HepG2 (cell line): Measurements from ENCODE around the gene EIF4A3. TPM values are rescaled to one million over a fixed set of nuclear protein-coding genes. Genes with fewer than 3 reads are reported as not detected.

Experiments
- ATAC-seq: fragments of 200-7000 bp; cut with Tn5 transposase; 3 replicates; pipeline ENCODE4 v1.9.1; 2020; ENCODE audit warnings: mild to moderate bottlenecking, moderate library complexity
- BruUV-seq: library from RNA; stranded (reverse); fragments of 400-500 nt; replicated peaks from 2 replicates; lab custom pipeline; 2021; lab: Mats Ljungman, UMichigan
- CTCF ChIA-PET: fragments of 300-600 bp; formaldehyde crosslinking; extraction: SDS; loops from one replicate; lab custom pipeline; 2021; ENCODE audit warnings: low total read pairs, inconsistent platforms, low intra/inter-chr PET ratio; lab: Yijun Ruan, JAX
- POLR2A ChIA-PET: fragments of 350-600 bp; sonication (Branson Sonifier 250); formaldehyde crosslinking; loops from one replicate; lab custom pipeline; 2020; ENCODE audit warnings: antibody characterized with exemption, inconsistent platforms; lab: Yijun Ruan, JAX
- DNase-seq: peaks from one replicate; pipeline ENCODE4 v3.0.0-alpha.2; 2015; ENCODE audit warnings: low spot score
- FAIRE-seq: peaks from 3 replicates; lab custom pipeline; 2011; peaks lifted over from hg19 to GRCh38; lab: Jason Lieb, UNC
- H2AFZ ChIP-seq: one replicate; pipeline ENCODE4 v1.6.1; 2011; ENCODE audit warnings: low read length, inconsistent platforms
- H3K27ac ChIP-seq: fragments of 300-600 bp; 3 replicates; pipeline ENCODE4 v1.8.0; 2011; ENCODE audit warnings: mixed run types, mild to moderate bottlenecking, mixed read lengths, low read length, inconsistent platforms; ENCODE audit not compliant: insufficient read depth; ENCODE audit errors: extremely low read length
- H3K27me3 ChIP-seq, 2 experiments: fragments of 200-600 bp in 1 of 2; 2 replicates in 1 of 2; 3 replicates in 1 of 2; pipeline versions ENCODE4 v1.6.0 to v1.8.0; 2011; ENCODE audit warnings: low read length in 2 of 2, mild to moderate bottlenecking in 2 of 2, moderate library complexity in 2 of 2, inconsistent platforms in 1 of 2; ENCODE audit not compliant: insufficient read depth in 2 of 2, control insufficient read depth in 1 of 2
- H3K36me3 ChIP-seq, 2 experiments: fragments of 200-600 bp in 1 of 2; replicated peaks in 1 of 2; 2 replicates in 1 of 2; 3 replicates in 1 of 2; pipeline versions ENCODE4 v1.5.1 to v1.8.0; 2011; ENCODE audit warnings: low read length in 2 of 2, inconsistent platforms in 1 of 2; ENCODE audit not compliant: insufficient read depth in 2 of 2, control insufficient read depth in 1 of 2
- H3K4me1 ChIP-seq: 2 replicates; pipeline ENCODE4 v1.5.1; 2012; ENCODE audit warnings: low read length, inconsistent platforms; ENCODE audit not compliant: insufficient read depth
- H3K4me2 ChIP-seq: 2 replicates; pipeline ENCODE4 v1.6.0; 2011; ENCODE audit warnings: low read depth, low read length, inconsistent platforms
- H3K4me3 ChIP-seq, 3 experiments: fragments of 200-600 bp in 1 of 3; sonication (generic), shearing (Covaris generic) in 1 of 3; replicated peaks in 1 of 3; 2 replicates each; pipeline ENCODE4 v1.5.1; 2011 to 2016; ENCODE audit warnings: low read length in 3 of 3, inconsistent platforms in 2 of 3, low read depth in 2 of 3, mild to moderate bottlenecking in 2 of 3, control low read depth in 1 of 3, mixed read lengths in 1 of 3; ENCODE audit not compliant: insufficient read depth in 1 of 3
- H3K79me2 ChIP-seq: one replicate; pipeline ENCODE4 v1.6.1; 2011; ENCODE audit warnings: low read length, inconsistent platforms; ENCODE audit not compliant: insufficient read depth
- H3K9ac ChIP-seq: 2 replicates; pipeline ENCODE4 v1.6.0; 2011; ENCODE audit warnings: mild to moderate bottlenecking, low read depth, low read length, inconsistent platforms; ENCODE audit not compliant: insufficient read depth
- H3K9me3 ChIP-seq: 2 replicates; pipeline ENCODE4 v1.5.1; 2012; ENCODE audit warnings: mild to moderate bottlenecking, low read length
- H4K20me1 ChIP-seq: 2 replicates; pipeline ENCODE4 v1.6.0; 2011; ENCODE audit warnings: inconsistent platforms, mild to moderate bottlenecking, low read length, moderate library complexity; ENCODE audit not compliant: insufficient read depth
- AFF4 ChIP-seq: sonication (generic); formaldehyde crosslinking; IDR thresholded peaks from 2 replicates; pipeline ENCODE4 v1.4.0; 2020; ENCODE audit warnings: missing genetic modification reagents
- GATA4 ChIP-seq: sonication (generic); IDR thresholded peaks from 2 replicates; pipeline ENCODE4 v1.6.1; 2016; ENCODE audit warnings: antibody characterized with exemption, low read depth, borderline replicate concordance
- LRRFIP1 ChIP-seq: sonication (generic); formaldehyde crosslinking; conservative IDR thresholded peaks from 2 replicates; pipeline ENCODE4 v1.4.0; 2020; ENCODE audit warnings: missing genetic modification reagents
- NCOR1 ChIP-seq: fragments of 200-600 bp; sonication (generic); IDR thresholded peaks from 2 replicates; pipeline ENCODE4 v1.7.0; 2017; ENCODE audit warnings: antibody characterized with exemption, low read length, borderline replicate concordance
- SALL1 ChIP-seq: sonication (generic); formaldehyde crosslinking; IDR thresholded peaks from 2 replicates; pipeline ENCODE4 v1.8.0; 2022; ENCODE audit warnings: mild to moderate bottlenecking, missing genetic modification reagents
- TRAFD1 ChIP-seq: sonication (generic); formaldehyde crosslinking; IDR thresholded peaks from 2 replicates; pipeline ENCODE4 v1.5.1; 2020; ENCODE audit warnings: missing genetic modification reagents, mild to moderate bottlenecking, borderline replicate concordance
- ZNF24 ChIP-seq: fragments of 450-650 bp; IDR thresholded peaks from 2 replicates; pipeline ENCODE4 v1.6.1; 2017; ENCODE audit warnings: antibody characterized with exemption, mild to moderate bottlenecking
- ZNF343 ChIP-seq: sonication (generic); formaldehyde crosslinking; IDR thresholded peaks from 2 replicates; pipeline ENCODE4 v1.4.0; 2020; ENCODE audit warnings: mild to moderate bottlenecking, missing genetic modification reagents
- ZNF354B ChIP-seq: sonication (generic); formaldehyde crosslinking; IDR thresholded peaks from 2 replicates; pipeline ENCODE4 v1.8.0; 2022; ENCODE audit warnings: mild to moderate bottlenecking, missing genetic modification reagents
- ZNF782 ChIP-seq: sonication (generic); formaldehyde crosslinking; IDR thresholded peaks from 2 replicates; pipeline ENCODE4 v1.4.0; 2020; ENCODE audit warnings: missing genetic modification reagents, mild to moderate bottlenecking, borderline replicate concordance
- ZNF788 ChIP-seq: sonication (generic); formaldehyde crosslinking; IDR thresholded peaks from 2 replicates; pipeline ENCODE4 v1.5.0; 2020; ENCODE audit warnings: mild to moderate bottlenecking, missing genetic modification reagents, borderline replicate concordance
- WGBS: methylation state at CpG from one replicate; pipeline ENCODE4 v1.1.6; 2017; ENCODE audit warnings: low lambda C conversion rate; 5-methylcytosine and 5-hydroxymethylcytosine counted together
- in situ Hi-C: cut with HindIII; loops from 2 replicates; pipeline ENCODE4 v1.10.0; 2017; ENCODE audit warnings: low pct_unique_long_range_greater_than_20kb; ENCODE audit not compliant: extremely low pct_ligation_motif_present
- intact Hi-C: fragments of 100-400 bp; cut with micrococcal nuclease; formaldehyde crosslinking; loops from one replicate; pipeline ENCODE4 v1.10.0; 2022; ENCODE audit not compliant: unreplicated experiment
- polyA plus RNA-seq, 8 experiments: library from polyadenylated mRNA; depleted of rRNA in 3 of 8; stranded (reverse) in 7 of 8; unstranded in 1 of 8; fragments of >200 nt; fragmentation: Illumina TruSeq in 4 of 8; extraction: Trizol in 4 of 8; gene quantifications; 2 replicates each; pipeline versions ENCODE4 v1.2.1 to v1.2.3, GENCODE V29; 2011 to 2016; ENCODE audit warnings: low read depth in 4 of 8, missing spikeins in 1 of 8, mixed read lengths in 1 of 8; ENCODE audit not compliant: insufficient read depth in 1 of 8
- total RNA-seq, 5 experiments: library from RNA; depleted of rRNA; stranded (reverse); fragments of >200 nt; fragmentation: Illumina TruSeq; extraction: Trizol; gene quantifications; 2 replicates each; pipeline ENCODE4 v1.2.3, GENCODE V29; 2016; ENCODE audit warnings: low read depth in 1 of 5
- TF ChIP-seq, protein P1 (sequence below): sonication (generic); formaldehyde crosslinking; IDR thresholded peaks from 2 replicates; pipeline ENCODE4 v1.8.0; 2022; ENCODE audit warnings: mild to moderate bottlenecking, missing genetic modification reagents; ENCODE audit not compliant: insufficient replicate concordance

Gene EIF4A3
- total and polyA plus RNA-seq, 2 of the 13 experiments (the other 11 are each of a cell fraction or from before 2014, with no cell fraction given): 145 to 187 TPM

GRCh38 chr17:80097127-80097621 is 49.8 kb downstream of the EIF4A3 start:
- no peaks in the 10 kb centered on the region for H3K9me3 ChIP-seq
- in situ Hi-C loops (no loop called here), intact Hi-C loops (no loop called here)
- no TSS peak for BruUV-seq
- H3K4me1 ChIP-seq: peaks cover 47% of the 10 kb centered on the region
- peaks cover 7% of the 10 kb centered on the region for H3K79me2 ChIP-seq
- ChIA-PET CTCF (no interaction called here), POLR2A (no interaction called here)
- H4K20me1 ChIP-seq: no peaks in the 10 kb centered on the region
- DNase-seq: no peak
- FAIRE-seq: no peak
- no peak overlapping the region for H2AFZ ChIP-seq
- H3K9ac ChIP-seq: no peak overlapping the region
- H3K4me3 ChIP-seq: peak overlapping the region in 1 of 3 experiments; percentile 42; a peak in 1 of 6 replicates
- no peaks in the 10 kb centered on the region for H3K36me3 ChIP-seq
- H3K27ac ChIP-seq: no peak overlapping the region
- peak overlapping the region; percentile 54 for H3K4me2 ChIP-seq
- ATAC-seq: peak; percentile 4; the same call in 2 of the 3 replicates
- WGBS: 7% methylated on average over 17 of the region's 17 CpGs
- H3K27me3 ChIP-seq: peaks cover 5 to 45% of the 10 kb centered on the region in 2 experiments; a peak in 4 of 5 replicates
- TF ChIP-seq ZNF343 (CRISPR knock-in tag): 0 out of 2 replicates have a peak, but pooled peaks have one; percentile 33
- TF ChIP-seq SALL1 (CRISPR knock-in tag): peak; percentile 16; the same call in 1 of the 2 replicates
- peak; percentile 47; the same call in 1 of the 2 replicates for TF ChIP-seq ZNF782 (CRISPR knock-in tag)
- TF ChIP-seq GATA4: no peak
- TF ChIP-seq ZNF24: no peak
- no peak for TF ChIP-seq LRRFIP1 (CRISPR knock-in tag)
- no peak for TF ChIP-seq TRAFD1 (CRISPR knock-in tag)
- TF ChIP-seq ZNF788 (CRISPR knock-in tag): no peak
- no peak for TF ChIP-seq ZNF354B (CRISPR knock-in tag)
- no peak for TF ChIP-seq AFF4 (CRISPR knock-in tag)
- TF ChIP-seq, protein P1, sequence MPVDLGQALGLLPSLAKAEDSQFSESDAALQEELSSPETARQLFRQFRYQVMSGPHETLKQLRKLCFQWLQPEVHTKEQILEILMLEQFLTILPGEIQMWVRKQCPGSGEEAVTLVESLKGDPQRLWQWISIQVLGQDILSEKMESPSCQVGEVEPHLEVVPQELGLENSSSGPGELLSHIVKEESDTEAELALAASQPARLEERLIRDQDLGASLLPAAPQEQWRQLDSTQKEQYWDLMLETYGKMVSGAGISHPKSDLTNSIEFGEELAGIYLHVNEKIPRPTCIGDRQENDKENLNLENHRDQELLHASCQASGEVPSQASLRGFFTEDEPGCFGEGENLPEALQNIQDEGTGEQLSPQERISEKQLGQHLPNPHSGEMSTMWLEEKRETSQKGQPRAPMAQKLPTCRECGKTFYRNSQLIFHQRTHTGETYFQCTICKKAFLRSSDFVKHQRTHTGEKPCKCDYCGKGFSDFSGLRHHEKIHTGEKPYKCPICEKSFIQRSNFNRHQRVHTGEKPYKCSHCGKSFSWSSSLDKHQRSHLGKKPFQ: no peak
- no peak for TF ChIP-seq NCOR1
